ENCODE results near the gene SLC12A1. TPM values are rescaled to one million over a fixed set of nuclear protein-coding genes. Genes with fewer than 3 reads are reported as not detected.

Gene SLC12A1
- total RNA-seq = not detected

DNA sequence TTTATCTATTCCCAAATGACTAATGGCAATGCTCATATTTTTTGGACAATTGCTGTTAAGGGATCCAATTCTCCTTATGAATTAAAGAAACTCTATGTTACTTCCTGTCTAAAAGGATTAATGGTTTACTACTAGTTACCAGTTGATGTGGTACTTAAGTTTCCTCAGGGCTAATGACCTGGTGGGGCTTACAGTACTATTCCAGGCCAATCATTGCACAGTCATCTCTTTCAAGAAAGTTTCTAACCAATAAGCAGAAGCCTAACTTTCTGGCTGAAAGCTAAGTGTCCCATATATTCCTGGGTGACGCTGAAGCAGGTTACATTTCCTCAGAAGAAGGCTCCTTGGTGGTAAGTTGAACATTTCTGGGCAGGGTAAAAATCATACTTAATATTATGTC, at the start of gene SLC12A1:
SLC12A1 (plus strand) TSS at position 322 of the 400 bp plus-strand sequence. CDS start 1,418 bp downstream, outside the sequence.
- no peak for DNase-seq

DNA sequence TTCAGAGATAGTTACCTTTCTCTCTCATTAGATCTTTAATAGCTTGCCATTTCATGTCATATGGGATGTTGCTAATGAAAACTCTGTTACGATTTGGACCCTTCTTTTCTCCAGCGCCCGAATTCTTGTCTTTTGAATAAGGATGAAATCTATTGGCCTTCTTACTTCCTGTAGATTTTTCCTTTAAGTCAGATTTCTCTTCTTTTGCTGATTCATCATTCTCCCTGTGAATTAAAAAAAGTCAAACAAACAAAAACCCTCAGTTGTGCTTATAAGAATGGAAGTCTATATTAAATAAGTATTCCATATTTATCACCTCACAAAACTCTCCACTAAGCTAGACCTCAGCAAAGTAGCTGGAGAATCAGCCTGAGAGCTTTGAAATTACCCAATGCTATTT, 37.5 kb upstream of the SLC12A1 start:
- no peak for DNase-seq

DNA sequence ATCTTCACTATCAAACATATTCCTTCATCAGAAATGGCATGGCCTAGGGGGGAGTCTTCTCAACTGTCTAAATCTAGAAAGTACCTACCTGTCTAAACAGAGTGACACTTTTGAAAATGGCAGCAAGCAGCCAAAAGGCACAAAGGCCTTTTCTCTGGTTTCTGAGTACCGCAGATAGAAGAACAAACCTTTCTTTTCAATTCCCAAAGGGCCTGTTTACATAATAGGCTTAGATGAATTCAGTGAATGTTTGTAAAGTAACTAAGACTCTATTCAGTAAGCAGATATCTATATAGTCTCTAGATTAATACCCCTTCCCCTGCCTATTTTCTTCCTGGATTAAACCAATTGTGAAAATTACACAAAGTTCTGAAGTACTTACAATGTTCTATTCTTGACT, 35.1 kb upstream of the SLC12A1 start:
- DNase-seq = no peak

DNA sequence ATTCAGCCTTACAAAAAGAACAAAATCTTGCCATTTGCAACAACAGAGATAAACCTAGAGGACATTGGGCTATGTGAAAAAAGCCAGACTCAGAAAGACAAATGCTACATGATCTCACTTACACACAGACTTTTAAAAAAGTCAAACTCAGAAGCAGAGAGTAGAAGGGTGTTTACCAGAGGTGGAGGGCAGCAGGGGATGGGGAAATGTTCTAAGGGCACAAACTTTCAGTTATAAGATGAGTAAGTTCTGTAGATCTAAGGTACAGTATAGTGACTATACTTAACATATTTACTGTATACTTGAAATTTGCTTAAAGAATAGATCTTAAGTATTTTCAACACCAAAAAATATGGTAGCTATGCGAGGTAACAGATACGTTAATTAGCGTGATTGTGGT, 31.0 kb upstream of the SLC12A1 start:
- DNase-seq = no peak

DNA sequence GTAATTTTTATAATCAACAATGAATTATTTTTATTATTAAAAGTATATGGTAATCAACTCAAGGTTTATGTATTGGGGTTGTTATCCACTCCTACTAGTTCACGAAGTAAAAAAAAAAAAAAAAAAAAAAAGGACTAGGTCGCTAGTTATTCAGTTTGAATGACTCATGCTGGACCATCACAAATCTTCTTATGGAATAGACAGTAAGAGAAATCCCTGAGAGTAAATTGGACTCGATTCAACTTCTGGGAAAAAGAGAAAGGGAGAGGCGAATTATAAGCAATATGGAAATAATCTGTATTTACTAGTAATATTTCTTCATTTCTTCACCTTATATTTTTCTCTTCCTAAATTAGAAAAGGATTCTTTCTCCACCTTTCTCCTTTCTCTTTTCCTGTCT, 30.0 kb upstream of the SLC12A1 start:
- DNase-seq = no peak

DNA sequence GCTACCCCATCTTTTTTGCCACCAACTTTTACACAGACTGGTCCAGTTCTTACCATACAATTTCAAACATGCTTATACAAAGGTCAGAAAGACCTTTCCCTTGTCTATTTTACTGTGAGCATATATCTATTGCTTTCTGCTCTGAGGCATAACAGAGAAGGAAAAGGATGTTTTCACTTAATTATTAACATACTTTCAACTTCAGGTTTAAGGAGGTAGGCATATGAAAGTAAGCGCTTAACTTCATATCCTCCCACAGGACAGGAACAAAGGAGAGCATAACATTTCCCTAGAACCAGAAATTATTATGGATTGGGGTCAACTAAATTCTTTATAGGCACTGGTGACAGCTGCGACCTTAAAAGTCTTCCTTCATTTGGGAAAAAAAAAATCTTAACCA, 29.1 kb upstream of the SLC12A1 start:
- DNase-seq = no peak

DNA sequence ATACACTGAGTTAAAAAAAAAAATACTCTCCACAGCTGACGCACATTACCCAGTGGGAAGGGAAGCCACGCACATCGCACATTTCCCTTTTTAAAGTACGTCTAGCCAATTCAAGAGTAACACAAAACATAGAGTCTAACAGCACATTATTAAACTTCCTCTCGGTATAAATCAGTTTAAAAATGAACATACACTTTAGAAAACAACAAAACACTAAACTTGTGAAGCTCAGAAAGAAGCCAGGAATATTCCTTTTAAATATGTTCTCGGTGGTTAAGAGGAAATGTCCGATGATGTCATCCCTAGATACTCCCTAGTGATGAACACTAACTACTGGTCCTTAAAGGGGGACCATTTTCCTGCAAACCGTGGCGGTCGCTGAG, 28.7 kb upstream of the SLC12A1 start:
- peak; percentile 57 for DNase-seq

DNA sequence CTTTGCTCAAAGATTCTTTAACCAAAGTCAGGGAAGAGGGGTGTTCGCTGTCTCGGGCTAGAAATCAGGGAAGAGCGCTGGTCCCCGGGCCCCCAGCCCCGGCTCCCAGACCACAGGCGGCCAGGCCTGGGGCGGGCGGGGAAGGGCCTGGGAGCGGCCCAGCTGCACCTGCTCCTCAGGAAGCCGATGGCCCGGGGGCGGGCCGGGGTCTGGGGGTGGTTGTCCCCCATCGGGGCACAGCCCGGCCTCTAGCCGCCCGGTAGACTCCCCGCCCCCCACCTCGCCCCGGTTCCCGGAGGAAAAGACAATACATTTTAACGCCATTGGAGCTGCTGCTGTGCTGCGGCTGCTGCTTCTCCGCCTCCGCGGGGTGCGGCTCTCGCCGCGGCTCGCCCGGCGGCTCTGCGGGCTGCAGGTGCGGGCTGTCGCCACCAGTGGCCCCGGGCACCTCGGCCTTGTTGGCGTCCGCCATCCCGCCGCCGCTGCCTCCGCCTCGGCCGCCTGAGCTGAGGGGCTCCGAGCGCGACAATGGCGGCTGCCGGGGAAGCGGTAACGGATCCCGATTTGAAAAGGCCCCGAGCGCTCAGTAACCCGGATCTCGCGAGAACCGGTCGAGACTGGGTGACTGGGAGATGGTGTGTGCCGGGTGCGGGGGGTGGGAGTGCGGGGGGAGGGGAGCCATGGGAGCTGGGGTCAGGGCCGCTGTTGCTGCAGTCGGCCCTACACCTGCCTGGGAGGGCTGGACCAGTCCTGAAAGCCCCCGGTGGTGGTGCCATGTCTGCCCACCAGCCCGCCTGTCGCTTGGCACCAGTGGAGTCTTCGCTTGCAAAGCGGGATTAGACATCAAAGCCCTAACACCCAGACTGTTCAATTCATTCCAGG, 28.1 kb upstream of the SLC12A1 start, which contains the start of gene MYEF2:
MYEF2 (minus strand) TSS at position 530 of the 882 bp plus-strand sequence; CDS start at position 472, 58 bp downstream.
- peak; percentile 74 for DNase-seq

DNA sequence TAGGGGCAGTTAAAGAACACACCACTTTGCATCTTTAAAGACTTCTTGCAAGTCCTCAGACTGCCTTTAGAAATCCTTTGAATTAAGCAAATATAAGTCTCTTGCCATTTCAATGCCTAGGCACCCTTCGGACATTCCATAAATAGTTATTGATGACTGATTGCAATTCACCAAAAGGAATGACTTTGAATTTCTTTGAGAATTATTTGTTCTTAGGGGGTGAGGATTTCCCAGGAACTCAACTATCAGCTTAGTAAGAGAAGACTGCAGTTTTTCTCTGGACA, 27.5 kb upstream of the SLC12A1 start:
- no peak for DNase-seq

DNA sequence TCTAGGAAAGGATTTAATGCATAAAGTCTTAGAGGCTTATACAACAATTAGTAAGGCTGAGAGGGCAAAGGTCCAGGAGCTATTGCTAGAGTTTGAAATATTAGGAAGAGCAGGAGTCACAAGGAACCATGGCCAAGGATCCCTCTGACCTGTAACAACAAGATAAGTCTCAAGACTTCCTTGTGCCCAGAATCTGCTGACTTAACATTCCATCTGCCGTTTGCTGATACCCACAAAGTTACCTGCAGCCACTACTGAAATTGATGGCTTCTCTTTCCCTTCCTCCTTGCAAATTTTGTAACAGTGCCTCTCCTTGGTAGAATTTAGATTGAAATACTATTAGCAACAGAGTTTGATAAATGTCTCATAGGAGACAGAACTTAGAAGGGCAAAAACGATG, 23.4 kb upstream of the SLC12A1 start:
- DNase-seq = no peak

DNA sequence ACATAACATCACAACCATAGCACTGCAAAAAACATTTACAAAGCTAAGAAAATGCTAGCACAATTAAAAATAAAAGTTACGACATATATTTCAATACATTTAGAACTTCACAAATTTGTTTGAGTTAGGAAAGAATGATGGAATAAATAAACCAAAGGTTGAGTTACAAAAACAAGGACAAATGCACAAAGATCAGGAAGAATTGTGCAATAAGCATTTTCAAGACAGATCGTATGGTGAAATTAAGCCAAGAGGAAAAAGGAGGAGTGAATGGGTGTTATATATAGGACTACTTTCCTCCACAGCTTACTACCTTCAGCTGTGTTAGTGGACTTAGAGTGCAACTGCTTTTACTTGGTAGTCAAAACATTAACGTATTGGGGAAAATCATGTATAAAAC, 20.6 kb upstream of the SLC12A1 start:
- DNase-seq = no peak

DNA sequence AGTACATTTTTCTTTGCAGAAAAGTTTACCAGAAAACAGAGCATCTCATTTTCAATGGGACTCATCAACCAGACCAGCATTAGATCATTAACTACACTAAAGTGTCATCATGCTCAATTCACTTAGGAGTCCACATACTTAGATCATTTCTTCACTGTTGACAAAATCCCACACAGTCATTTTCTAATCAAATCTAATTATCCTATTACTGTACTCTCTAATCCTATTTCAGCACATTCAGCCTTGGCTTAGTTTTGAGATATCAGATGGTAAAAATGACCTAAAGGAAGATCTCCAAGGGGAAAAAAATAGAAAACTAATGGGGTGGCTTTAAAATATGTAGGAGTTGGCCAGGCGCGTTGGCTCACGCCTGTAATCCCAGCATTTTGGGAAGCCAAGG, 19.8 kb upstream of the SLC12A1 start:
- no peak for DNase-seq

DNA sequence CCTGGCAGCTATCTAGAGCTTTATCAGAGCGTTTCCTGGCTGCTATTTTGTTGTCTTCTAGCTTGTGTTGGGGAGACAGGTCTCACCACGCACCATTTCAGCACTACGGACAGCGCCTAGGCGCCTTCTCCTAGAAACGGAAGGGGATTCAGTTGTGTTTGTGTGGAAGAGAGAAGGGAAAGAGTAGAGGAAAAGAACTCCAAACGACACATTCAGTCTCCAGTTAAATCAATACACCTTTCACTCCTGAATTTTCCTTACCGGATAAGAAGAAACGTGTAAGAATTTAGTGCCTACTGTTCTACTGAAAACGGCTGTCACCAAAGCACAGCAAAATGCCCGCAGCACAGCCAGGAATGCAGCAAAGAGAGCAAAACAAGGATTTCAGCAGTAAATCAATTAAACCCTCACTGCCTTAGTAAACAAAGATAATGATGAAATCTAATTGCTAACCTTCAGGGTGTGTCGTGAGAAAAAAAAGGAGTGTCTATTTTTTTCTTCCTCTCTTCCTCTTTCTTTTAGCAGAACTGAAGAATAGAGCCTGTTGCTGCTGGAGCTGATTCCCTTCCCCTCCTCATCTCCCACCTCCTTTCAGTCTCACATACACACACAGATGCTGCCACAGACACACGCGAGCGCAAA, 15.0 kb upstream of the SLC12A1 start:
- DNase-seq = peak; percentile 93

DNA sequence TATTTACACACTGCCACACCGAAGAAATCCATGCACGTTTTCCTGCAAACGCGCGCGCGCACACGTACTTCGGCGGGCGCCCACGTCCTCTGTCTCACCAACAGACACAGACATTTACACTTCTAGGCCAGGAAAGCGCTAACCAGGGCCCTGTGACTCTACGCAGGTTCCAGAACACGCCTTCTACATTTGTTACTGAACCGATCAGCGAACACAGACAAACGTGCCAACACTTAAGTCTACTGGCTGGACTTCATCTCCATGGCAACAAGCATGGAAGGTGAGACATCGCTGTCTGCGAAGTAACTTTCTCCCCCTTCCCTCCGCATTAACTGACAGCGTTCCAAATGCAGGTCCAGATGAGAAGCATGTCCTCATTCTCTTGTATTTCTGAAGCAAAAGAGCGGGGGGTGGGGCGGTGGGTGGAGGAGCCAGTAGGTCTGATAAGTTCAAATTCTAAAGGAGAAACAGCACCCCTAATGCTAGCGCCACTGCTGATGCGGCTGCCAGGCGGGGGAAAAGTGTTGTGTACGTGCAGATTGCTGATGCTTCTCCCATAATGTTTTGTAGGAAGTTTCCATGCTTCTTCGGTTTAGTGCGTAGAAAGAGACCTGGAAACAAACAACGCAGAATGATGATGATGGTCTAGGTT, 14.4 kb upstream of the SLC12A1 start, which contains the start of gene CTXN2:
CTXN2 (plus strand) TSS at position 92 of the 652 bp plus-strand sequence. CDS start 9,636 bp downstream, outside the sequence.
- DNase-seq = no peak

DNA sequence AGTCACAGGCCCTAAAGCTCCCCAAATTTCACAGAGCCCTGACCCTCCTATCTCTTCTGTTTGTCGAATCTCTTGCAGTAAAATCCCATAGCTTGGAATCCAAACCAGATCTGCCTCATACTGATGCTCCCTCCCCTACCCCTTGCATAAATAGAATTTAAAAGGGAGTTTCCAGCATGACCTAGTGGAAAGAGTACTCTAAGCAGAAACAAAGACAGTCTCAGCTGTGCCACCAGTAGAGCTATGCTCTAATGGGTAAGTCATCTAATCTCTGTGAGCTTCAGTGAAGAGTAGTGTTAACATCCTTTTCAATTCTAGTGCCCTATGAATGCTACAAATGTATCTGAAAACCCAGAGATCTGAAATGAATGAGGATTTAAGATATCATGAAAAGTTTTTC, 4.0 kb upstream of the SLC12A1 start:
- DNase-seq = no peak

DNA sequence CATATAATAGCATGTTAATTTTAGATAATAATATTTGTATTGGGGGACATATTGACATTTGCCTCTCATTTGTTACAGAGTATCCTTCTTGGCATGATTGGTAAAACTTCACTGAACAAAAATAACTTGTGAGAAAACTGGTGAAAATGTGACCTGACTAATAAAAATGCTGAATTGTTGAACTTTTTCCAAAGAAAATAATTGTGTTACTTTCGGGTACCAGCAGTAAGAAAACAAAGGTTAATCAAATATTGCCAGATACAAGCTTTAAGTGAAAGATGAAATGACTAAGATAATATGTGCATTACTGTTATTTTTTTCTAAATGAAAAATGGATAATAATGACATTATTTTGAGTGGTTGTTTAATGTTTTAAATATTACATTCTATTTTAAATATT, 15.2 kb downstream of the SLC12A1 start:
- no peak for DNase-seq

DNA sequence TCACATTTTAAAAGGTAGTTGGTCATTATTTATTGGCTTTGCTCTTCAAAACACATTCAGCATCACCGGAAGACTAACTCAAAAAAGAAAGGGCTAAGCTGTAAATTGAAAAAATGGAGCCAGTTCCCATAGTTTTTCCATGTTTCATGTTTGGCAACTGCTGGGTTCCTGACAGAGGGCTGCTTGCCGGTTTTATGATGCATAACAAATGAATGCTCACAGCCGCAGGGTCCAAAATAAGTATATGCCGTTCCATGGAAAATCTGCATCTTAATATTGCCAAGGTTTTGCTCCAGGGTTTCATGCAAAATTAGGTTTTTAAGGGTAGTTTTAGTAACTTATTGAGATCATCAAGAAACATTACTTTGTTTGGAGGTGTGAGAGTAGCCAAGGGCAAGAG, 15.8 kb downstream of the SLC12A1 start:
- peak; percentile 0 for DNase-seq

DNA sequence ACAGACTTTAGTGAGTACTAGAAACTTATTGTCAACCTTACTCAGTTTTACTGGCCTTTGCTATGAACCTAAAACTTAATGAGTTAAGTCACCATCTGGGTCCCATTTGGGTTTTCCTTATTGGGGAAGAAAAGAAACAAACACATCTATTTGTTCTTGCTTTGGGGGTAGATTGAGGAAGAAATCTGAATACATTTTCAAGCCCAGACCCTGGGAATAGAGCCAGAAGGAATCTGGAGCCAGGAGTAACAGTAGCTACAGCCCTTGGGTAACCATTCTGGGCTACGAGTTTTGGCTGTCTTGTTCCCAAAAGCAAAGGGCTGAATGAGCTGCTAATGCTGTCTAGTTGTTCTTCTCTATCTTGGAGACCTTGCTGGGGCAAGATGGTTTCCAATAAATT, 16.5 kb downstream of the SLC12A1 start:
- peak; percentile 2 for DNase-seq

DNA sequence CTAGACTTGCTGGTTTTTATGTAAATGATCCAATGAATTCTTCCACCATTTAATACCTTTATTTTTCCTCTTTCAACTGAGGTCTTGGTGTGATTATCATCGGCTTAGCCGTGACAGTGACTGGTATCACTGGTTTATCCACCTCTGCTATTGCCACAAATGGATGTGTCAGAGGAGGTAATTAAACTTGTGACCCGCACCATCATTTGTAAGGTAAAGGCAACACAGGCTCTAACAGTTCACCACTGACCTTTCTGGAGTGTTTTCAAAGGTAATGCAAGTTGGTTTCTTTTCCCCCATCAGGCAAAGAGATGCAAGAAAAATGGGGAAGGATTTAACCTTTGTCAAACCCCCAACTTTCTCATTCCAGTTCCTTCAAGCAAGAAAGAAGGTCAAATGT, 19.7 kb downstream of the SLC12A1 start:
- DNase-seq = no peak

DNA sequence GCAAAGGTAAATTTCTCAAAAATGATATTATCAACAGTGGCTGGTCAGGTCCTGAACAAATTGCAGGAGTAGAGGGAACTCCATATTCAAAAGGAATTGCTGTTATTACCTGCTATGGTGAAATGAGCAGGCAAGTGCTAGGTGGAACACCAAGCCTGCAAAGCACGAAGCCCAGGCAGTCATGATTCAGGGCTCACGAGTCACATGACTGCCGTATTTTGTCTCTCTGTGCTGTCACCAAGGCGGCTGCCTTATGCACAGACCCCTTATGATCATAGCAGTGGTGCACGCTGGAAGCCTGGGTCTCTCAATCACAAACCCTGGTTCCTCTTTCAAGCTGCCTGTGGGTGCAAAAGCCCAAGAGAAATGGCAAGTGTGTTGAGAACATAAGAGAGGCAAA, 24.4 kb downstream of the SLC12A1 start:
- DNase-seq = no peak

DNA sequence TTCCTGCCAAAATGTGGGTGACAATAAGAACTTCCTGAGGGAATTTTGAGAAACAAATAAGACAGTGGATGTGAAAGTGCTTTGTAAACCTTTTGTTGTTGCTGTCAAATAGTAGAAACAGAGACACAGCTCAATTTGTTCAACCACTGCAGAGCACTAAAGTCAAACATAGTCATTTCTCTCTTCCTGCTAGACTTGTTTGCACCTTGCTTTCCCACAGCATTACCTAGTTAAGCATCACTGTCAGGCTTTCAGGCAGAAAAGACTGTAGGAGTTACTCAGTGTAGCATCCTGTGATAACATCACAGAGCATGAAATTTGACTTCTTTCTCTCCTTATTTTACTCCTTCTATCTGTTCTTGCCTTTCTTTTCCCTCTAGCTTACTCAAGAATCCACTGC, 27.1 kb downstream of the SLC12A1 start:
- no peak for DNase-seq

DNA sequence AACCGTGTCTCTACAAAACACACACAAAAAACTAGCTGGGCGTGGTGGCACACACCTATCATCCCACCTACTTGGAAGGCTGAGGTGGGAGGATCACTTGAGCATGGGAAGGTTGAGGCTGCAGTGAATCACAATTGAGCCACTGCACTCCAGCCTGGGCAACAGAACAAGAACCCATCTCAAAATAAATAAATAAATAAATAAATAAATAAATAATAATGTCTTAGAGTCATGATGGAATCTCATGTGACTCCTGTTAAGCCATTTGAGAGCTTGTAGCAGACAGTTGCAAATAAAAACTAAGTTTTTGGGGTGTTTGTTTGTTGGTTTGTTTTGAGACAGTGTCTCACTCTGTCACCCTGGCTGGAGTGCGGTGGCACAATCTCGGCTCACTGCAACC, 33.2 kb downstream of the SLC12A1 start:
- DNase-seq = no peak

DNA sequence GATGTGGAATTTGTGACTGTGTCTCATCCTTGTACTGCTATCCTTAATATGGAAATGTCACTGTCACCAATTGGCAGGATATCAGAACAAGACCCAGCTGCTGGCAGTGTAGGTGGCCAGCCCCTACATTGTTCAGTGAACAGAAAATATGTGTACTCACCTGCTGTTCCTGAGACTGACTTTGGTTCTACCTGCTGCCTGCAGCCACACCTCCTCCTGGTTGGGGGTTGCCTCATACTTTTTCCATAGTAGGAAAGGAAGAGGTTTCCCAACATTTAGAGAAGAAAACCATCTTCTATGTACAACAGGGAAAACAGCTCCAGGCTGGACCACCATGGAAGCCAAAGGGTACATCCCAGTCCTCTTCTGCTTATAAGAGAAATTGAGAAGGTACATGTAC, 35.9 kb downstream of the SLC12A1 start:
- DNase-seq = no peak
